Esophagus (tissue), 2 donors: ENCODE results near the gene MEOX1. TPM values are rescaled to one million over a fixed set of nuclear protein-coding genes. Genes with fewer than 3 reads are reported as not detected.
"Not testable (repeated sequence)": the region's sequence is repeated elsewhere in the genome, so short reads cannot be mapped to it uniquely, and the experiment has no call there.

Experiments used
- H3K27ac ChIP-seq, 2 donors: one replicate each; pipeline ENCODE4 v1.5.1; 2013; ENCODE audit warnings: low read depth in 2 of 2, mild to moderate bottlenecking in 2 of 2, inconsistent platforms in 1 of 2, low read length in 1 of 2, moderate library complexity in 1 of 2
- H3K27me3 ChIP-seq, 2 donors: one replicate each; pipeline ENCODE4 v1.6.1; 2013; ENCODE audit warnings: low read length in 2 of 2, control low read depth in 1 of 2, mild to moderate bottlenecking in 1 of 2; ENCODE audit not compliant: insufficient read depth in 2 of 2, control insufficient read depth in 1 of 2
- H3K36me3 ChIP-seq, 2 donors: one replicate each; pipeline ENCODE4 v1.6.1; 2013; ENCODE audit warnings: low read length in 1 of 2; ENCODE audit not compliant: control insufficient read depth in 2 of 2, insufficient read depth in 2 of 2
- H3K4me1 ChIP-seq, 2 donors: one replicate each; pipeline ENCODE4 v1.6.1; 2013; ENCODE audit warnings: low read length in 1 of 2; ENCODE audit not compliant: control insufficient read depth in 2 of 2, insufficient read depth in 2 of 2
- H3K4me3 ChIP-seq, 2 donors: one replicate each; pipeline ENCODE4 v1.5.1; 2013; ENCODE audit warnings: low read length in 2 of 2, mild to moderate bottlenecking in 2 of 2, low read depth in 1 of 2, moderate library complexity in 1 of 2
- H3K9me3 ChIP-seq, 2 donors: one replicate each; pipeline ENCODE4 v1.6.1; 2013; ENCODE audit warnings: mild to moderate bottlenecking in 2 of 2, low read depth in 1 of 2, low read length in 1 of 2, moderate library complexity in 1 of 2; ENCODE audit not compliant: control insufficient read depth in 2 of 2, insufficient read depth in 1 of 2
- WGBS, 2 donors: extraction: QIAGEN DNeasy Blood & Tissue Kit; methylation state at CpG; one replicate each; pipeline ENCODE4 v1.1.7; 2013; 5-methylcytosine and 5-hydroxymethylcytosine counted together
- polyA plus RNA-seq, 2 donors: library from polyadenylated mRNA; stranded (reverse); fragments of 200-250 nt; gene quantifications; one replicate each; pipeline ENCODE4 v1.2.3, GENCODE V29; 2013
- donor health status: healthy with polysubstance abuse.
- donor health status: Bipolar disorder and iron deficiency.

MEOX1 gene
- polyA plus RNA-seq, 2 donors: 1.8 to 2.7 TPM

GRCh38 chr17:43686957-43687356, 25.2 kb upstream of the MEOX1 start:
- H3K27me3 ChIP-seq, H3K4me3 ChIP-seq, H3K36me3 ChIP-seq, H3K4me1 ChIP-seq, H3K27ac ChIP-seq, H3K9me3 ChIP-seq: not testable (repeated sequence)
- 93 to 95% methylated on average over 9 of the region's 9 CpGs for WGBS, 2 donors

- Histone ChIP-seq H3K27ac (no peak overlapping the region), H3K27me3 (no peaks in the 10 kb centered on the region), H3K9me3 (no peaks in the 10 kb centered on the region), H3K36me3 (no peaks in the 10 kb centered on the region), H3K4me1 (no peaks in the 10 kb centered on the region), H3K4me3 (no peak overlapping the region)
- 89% methylated on average over 12 of the region's 12 CpGs for WGBS, 2 donors
Measured at GRCh38 chr17:43683928-43684653, 22.4 kb upstream of the MEOX1 start.

- Histone ChIP-seq H3K9me3 (no peaks in the 10 kb centered on the region), H3K36me3 (no peaks in the 10 kb centered on the region), H3K4me1 (peaks cover 0 to 13% of the 10 kb centered on the region in 2 donors), H3K27me3 (no peaks in the 10 kb centered on the region), H3K27ac (no peak overlapping the region), H3K4me3 (no peak overlapping the region)
- 69 to 77% methylated on average over 10 of the region's 10 CpGs for WGBS, 2 donors
Measured at GRCh38 chr17:43680461-43680860, 18.7 kb upstream of the MEOX1 start.

GRCh38 chr17:43679911-43680310, 18.2 kb upstream of the MEOX1 start:
- no peak overlapping the region for H3K27ac ChIP-seq
- no peaks in the 10 kb centered on the region for H3K27me3 ChIP-seq
- no peak overlapping the region for H3K4me3 ChIP-seq
- H3K36me3 ChIP-seq: no peaks in the 10 kb centered on the region
- no peaks in the 10 kb centered on the region for H3K9me3 ChIP-seq
- peaks cover 0 to 14% of the 10 kb centered on the region in 2 donors for H3K4me1 ChIP-seq
- 79 to 87% methylated on average over 8 of the region's 8 CpGs for WGBS, 2 donors

GRCh38 chr17:43679401-43679800, 17.7 kb upstream of the MEOX1 start:
- peaks cover 0 to 14% of the 10 kb centered on the region in 2 donors for H3K4me1 ChIP-seq
- no peaks in the 10 kb centered on the region for H3K27me3 ChIP-seq
- WGBS, 2 donors: 46 to 51% methylated on average over 4 of the region's 4 CpGs
- H3K36me3 ChIP-seq: no peaks in the 10 kb centered on the region
- no peak overlapping the region for H3K4me3 ChIP-seq
- H3K27ac ChIP-seq: no peak overlapping the region
- H3K9me3 ChIP-seq: no peaks in the 10 kb centered on the region

- Histone ChIP-seq H3K27me3 (no peaks in the 10 kb centered on the region), H3K27ac (no peak overlapping the region), H3K4me3 (no peak overlapping the region), H3K9me3 (no peaks in the 10 kb centered on the region), H3K4me1 (peaks cover 0 to 14% of the 10 kb centered on the region in 2 donors), H3K36me3 (no peaks in the 10 kb centered on the region)
- WGBS, 2 donors: 76 to 86% methylated on average over 3 of the region's 3 CpGs
Measured at GRCh38 chr17:43676471-43676870, 14.7 kb upstream of the MEOX1 start.

GRCh38 chr17:43674394-43674793, 12.7 kb upstream of the MEOX1 start:
- Histone ChIP-seq H3K4me1 (peaks cover 0 to 21% of the 10 kb centered on the region in 2 donors), H3K27ac (no peak overlapping the region), H3K27me3 (no peaks in the 10 kb centered on the region), H3K4me3 (no peak overlapping the region), H3K36me3 (no peaks in the 10 kb centered on the region), H3K9me3 (no peaks in the 10 kb centered on the region)
- WGBS, 2 donors: 81 to 85% methylated on average over 5 of the region's 5 CpGs

GRCh38 chr17:43673516-43674323, 12.0 kb upstream of the MEOX1 start:
- Histone ChIP-seq H3K4me3 (no peak overlapping the region), H3K36me3 (no peaks in the 10 kb centered on the region), H3K27me3 (no peaks in the 10 kb centered on the region), H3K9me3 (no peaks in the 10 kb centered on the region), H3K27ac (no peak overlapping the region), H3K4me1 (peaks cover 0 to 21% of the 10 kb centered on the region in 2 donors)
- WGBS, 2 donors: 57 to 59% methylated on average over 14 of the region's 14 CpGs

GRCh38 chr17:43671755-43672519, 10.2 kb upstream of the MEOX1 start:
- Histone ChIP-seq H3K36me3 (no peaks in the 10 kb centered on the region), H3K4me3 (no peak overlapping the region), H3K27me3 (no peaks in the 10 kb centered on the region), H3K9me3 (no peaks in the 10 kb centered on the region), H3K4me1 (peaks cover 0 to 17% of the 10 kb centered on the region in 2 donors), H3K27ac (no peak overlapping the region)
- WGBS, 2 donors: 85 to 86% methylated on average over 3 of the region's 3 CpGs
